Ovary (tissue), 3 donors: ENCODE data around the gene DCLRE1B.

ENCODE experiments used
- POLR2A ChIP-seq: fragments of 450-650 bp; IDR thresholded peaks from one replicate; pipeline ENCODE4 v1.6.1; 2017; ENCODE audit warnings: antibody characterized with exemption, mild to moderate bottlenecking, moderate library complexity
- TF ChIP-seq, protein P1 (sequence below), 3 donors: fragments of 450-650 bp in 2 of 3; fragments of 200-600 bp in 1 of 3; IDR thresholded peaks; one replicate each; pipeline versions ENCODE4 v1.5.1 to v1.8.0; 2016 to 2022; ENCODE audit warnings: antibody characterized with exemption in 3 of 3, mild to moderate bottlenecking in 1 of 3
- donor health status: DM: no; HTN: no; CAD: no.

DNA sequence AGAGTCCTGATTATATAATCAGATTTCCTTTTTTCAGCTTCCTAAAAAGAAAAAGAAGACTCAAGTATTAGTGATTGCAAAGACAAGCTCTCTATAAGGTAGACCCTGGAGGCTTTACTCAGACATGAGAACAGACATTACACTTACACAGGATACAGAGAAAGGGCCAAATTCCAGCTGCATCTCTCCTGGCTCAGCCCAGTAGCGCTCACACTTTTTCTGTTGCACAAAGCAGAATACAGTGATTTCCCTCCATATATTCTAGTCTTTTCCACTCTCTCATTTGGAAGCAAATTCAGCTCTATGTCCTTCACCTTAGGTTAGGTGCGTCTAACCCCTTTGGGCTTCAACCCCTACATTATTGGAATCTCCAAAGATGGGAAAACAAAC lies 48.7 kb upstream of the DCLRE1B start:
- TF ChIP-seq, protein P1, sequence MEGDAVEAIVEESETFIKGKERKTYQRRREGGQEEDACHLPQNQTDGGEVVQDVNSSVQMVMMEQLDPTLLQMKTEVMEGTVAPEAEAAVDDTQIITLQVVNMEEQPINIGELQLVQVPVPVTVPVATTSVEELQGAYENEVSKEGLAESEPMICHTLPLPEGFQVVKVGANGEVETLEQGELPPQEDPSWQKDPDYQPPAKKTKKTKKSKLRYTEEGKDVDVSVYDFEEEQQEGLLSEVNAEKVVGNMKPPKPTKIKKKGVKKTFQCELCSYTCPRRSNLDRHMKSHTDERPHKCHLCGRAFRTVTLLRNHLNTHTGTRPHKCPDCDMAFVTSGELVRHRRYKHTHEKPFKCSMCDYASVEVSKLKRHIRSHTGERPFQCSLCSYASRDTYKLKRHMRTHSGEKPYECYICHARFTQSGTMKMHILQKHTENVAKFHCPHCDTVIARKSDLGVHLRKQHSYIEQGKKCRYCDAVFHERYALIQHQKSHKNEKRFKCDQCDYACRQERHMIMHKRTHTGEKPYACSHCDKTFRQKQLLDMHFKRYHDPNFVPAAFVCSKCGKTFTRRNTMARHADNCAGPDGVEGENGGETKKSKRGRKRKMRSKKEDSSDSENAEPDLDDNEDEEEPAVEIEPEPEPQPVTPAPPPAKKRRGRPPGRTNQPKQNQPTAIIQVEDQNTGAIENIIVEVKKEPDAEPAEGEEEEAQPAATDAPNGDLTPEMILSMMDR (IDR thresholded peaks at IDR 0.05): no peak
- no peak for TF ChIP-seq POLR2A
